HL-60 (cell line): ENCODE measurements around the gene TRIP4.
"Not testable (repeated sequence)": the region's sequence is repeated elsewhere in the genome, so short reads cannot be mapped to it uniquely, and the experiment has no call there.

Experiments used
- DNase-seq, 2 experiments: peaks; one replicate each; pipeline ENCODE4 v3.0.0-alpha.2; 2010 to 2020; ENCODE audit warnings: low read depth in 1 of 2, low spot score in 1 of 2
- H3K27ac ChIP-seq: fragments of 250-450 bp; sonication (Bioruptor Pico); replicated peaks from 2 replicates; pipeline ENCODE4 v1.5.1; 2020; ENCODE audit warnings: mild to moderate bottlenecking, moderate library complexity
- H3K27me3 ChIP-seq: fragments of 250-450 bp; sonication (Bioruptor Pico); 2 replicates; pipeline ENCODE4 v1.5.1; 2021; ENCODE audit warnings: mild to moderate bottlenecking, moderate library complexity; ENCODE audit not compliant: insufficient read depth, poor library complexity, severe bottlenecking
- H3K4me3 ChIP-seq: replicated peaks from 2 replicates; pipeline ENCODE4 v1.5.1; 2011; ENCODE audit warnings: mild to moderate bottlenecking, control low read depth, low read length; ENCODE audit not compliant: insufficient read depth
- GABPA ChIP-seq: IDR thresholded peaks from 2 replicates; pipeline ENCODE4 v1.6.1; 2012; ENCODE audit warnings: low read depth
- POLR2AphosphoS5 ChIP-seq: IDR thresholded peaks from 2 replicates; pipeline ENCODE4 v1.6.1; 2012; ENCODE audit warnings: low read depth
- SPI1 ChIP-seq: IDR thresholded peaks from 2 replicates; pipeline ENCODE4 v1.6.1; 2012; ENCODE audit warnings: low read depth, mild to moderate bottlenecking, borderline replicate concordance
- TF ChIP-seq, protein P1 (sequence below): IDR thresholded peaks from 2 replicates; pipeline ENCODE4 v1.6.1; 2012; ENCODE audit warnings: low read depth; ENCODE audit not compliant: insufficient replicate concordance
- TF ChIP-seq, protein P2 (sequence below): IDR thresholded peaks from one replicate; pipeline ENCODE4 v1.5.1; 2011; ENCODE audit warnings: low read length, control low read depth, inconsistent platforms; ENCODE audit not compliant: insufficient read depth

TRIP4 gene

DNA sequence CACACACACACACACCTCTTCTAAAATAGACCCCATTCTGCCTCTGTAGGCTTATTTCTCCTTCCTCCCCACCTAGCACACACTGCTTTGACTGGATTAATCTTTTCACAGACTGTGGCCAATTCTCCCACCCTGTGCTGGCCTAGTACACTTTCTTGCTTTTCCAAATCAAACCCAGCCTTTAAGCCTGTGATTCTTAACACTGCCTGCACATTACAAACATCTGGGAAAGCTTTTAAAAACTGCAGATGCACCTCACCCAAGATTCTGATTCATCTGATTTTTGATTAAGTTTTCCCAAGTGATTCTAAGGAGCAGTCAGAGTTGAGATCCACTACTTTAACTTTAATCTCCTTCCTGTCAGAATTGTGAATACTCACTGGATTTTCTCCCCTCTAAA lies 44.4 kb upstream of the TRIP4 start:
- Histone ChIP-seq H3K27me3 (no peaks in the 10 kb centered on the region), H3K27ac (no peak overlapping the region), H3K4me3 (no peak overlapping the region)
- no peak for TF ChIP-seq POLR2AphosphoS5
- TF ChIP-seq GABPA: no peak
- no peak for DNase-seq

DNA sequence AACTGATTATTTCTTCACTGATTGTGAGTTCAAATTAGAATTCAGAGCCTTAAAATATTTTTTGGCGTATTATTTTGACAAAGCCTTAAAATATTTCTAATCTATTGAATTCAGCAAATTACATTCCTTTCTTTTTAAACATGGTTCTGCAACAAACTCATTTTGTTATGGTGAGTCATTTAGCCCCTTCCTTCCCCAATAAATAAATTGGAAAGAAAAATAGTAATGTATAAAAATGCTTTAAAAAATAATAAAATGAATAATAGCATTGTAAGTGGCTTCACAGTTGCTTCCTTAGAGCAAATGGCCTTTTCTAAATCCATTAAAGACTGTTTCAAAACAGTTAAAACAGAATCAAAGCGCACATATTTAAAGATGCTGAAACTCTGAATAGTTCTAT lies 43.8 kb upstream of the TRIP4 start:
- DNase-seq: no peak
- H3K27ac ChIP-seq: no peak overlapping the region
- H3K27me3 ChIP-seq: no peaks in the 10 kb centered on the region
- H3K4me3 ChIP-seq: no peak overlapping the region
- TF ChIP-seq POLR2AphosphoS5 (no peak), GABPA (no peak), SPI1 (no peak)
- TF ChIP-seq, protein P1, sequence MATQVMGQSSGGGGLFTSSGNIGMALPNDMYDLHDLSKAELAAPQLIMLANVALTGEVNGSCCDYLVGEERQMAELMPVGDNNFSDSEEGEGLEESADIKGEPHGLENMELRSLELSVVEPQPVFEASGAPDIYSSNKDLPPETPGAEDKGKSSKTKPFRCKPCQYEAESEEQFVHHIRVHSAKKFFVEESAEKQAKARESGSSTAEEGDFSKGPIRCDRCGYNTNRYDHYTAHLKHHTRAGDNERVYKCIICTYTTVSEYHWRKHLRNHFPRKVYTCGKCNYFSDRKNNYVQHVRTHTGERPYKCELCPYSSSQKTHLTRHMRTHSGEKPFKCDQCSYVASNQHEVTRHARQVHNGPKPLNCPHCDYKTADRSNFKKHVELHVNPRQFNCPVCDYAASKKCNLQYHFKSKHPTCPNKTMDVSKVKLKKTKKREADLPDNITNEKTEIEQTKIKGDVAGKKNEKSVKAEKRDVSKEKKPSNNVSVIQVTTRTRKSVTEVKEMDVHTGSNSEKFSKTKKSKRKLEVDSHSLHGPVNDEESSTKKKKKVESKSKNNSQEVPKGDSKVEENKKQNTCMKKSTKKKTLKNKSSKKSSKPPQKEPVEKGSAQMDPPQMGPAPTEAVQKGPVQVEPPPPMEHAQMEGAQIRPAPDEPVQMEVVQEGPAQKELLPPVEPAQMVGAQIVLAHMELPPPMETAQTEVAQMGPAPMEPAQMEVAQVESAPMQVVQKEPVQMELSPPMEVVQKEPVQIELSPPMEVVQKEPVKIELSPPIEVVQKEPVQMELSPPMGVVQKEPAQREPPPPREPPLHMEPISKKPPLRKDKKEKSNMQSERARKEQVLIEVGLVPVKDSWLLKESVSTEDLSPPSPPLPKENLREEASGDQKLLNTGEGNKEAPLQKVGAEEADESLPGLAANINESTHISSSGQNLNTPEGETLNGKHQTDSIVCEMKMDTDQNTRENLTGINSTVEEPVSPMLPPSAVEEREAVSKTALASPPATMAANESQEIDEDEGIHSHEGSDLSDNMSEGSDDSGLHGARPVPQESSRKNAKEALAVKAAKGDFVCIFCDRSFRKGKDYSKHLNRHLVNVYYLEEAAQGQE: no peak
- TF ChIP-seq, protein P2, sequence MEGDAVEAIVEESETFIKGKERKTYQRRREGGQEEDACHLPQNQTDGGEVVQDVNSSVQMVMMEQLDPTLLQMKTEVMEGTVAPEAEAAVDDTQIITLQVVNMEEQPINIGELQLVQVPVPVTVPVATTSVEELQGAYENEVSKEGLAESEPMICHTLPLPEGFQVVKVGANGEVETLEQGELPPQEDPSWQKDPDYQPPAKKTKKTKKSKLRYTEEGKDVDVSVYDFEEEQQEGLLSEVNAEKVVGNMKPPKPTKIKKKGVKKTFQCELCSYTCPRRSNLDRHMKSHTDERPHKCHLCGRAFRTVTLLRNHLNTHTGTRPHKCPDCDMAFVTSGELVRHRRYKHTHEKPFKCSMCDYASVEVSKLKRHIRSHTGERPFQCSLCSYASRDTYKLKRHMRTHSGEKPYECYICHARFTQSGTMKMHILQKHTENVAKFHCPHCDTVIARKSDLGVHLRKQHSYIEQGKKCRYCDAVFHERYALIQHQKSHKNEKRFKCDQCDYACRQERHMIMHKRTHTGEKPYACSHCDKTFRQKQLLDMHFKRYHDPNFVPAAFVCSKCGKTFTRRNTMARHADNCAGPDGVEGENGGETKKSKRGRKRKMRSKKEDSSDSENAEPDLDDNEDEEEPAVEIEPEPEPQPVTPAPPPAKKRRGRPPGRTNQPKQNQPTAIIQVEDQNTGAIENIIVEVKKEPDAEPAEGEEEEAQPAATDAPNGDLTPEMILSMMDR: no peak

DNA sequence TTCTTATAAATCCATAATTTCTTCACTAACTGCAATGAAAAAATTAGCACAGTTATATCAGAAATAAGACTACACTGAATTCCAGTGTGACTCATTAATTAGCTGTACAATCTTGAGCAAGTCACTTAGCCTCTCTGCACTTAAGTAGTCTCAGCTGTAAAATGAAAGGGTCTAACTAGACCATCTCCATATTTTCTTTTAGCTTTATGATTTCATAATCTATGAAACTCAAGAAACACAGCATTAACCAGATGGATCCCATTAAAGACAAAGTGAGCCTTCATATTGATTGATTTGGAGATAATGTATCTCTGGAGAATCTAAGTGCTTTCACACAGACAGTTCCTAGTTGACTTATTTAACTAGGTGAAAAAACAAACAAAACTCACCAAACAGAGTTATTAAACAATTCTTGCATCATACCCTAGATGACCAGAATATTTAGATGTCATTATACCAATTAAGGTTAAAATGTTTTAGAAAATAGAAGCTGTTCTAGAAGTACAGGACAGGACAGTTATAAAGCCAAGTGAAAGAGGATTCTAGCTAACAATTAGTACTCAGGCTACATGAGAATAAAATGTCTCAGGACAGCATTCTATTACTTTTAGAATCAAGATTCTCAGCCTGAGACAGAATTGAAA lies 42.9 kb upstream of the TRIP4 start:
- H3K27ac ChIP-seq: 0 out of 2 replicates have a peak overlapping the region, but pooled peaks have one; percentile 6
- no peak for DNase-seq
- TF ChIP-seq GABPA: no peak
- TF ChIP-seq, protein P1: no peak
- TF ChIP-seq SPI1: no peak
- TF ChIP-seq POLR2AphosphoS5: no peak
- TF ChIP-seq, protein P2: no peak
- H3K4me3 ChIP-seq: no peak overlapping the region
- H3K27me3 ChIP-seq: no peaks in the 10 kb centered on the region

DNA sequence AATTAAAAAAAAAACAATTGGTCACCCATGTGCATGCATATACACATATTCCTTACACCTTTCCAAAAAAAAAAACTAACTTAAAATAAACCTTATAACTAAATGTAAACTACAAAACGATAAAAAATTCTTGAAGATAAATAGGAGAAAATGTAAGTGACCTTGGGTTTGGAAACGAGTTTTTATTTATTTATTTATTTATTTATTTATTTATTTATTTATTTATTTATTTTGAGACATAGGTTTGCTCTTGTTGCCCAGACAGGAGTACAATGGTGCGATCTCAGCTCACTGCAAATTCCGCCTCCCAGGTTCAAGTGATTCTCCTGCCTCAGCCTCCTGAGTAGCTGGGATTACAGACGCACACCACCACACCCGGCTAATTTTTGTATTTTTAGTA lies 41.4 kb upstream of the TRIP4 start:
- H3K27me3 ChIP-seq, H3K27ac ChIP-seq, H3K4me3 ChIP-seq, DNase-seq: not testable (repeated sequence)

DNA sequence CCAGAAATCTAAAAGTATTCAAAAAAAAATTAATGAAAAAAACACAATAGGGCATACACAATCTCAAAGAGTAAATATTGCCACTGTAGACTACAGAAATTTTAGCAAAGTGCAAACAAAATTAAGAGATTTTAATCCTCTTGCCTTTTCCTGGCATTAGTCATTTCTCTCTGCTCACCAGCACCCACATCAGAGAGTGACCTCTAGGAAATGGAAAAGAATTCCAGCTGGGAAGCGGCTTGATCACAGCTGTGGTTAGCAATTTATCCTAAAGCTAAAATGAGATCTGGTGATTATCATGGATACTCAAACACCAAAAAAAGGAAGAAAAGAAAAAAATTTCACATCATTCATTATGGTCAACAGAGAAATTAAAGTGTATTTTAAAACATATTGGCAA lies 39.2 kb upstream of the TRIP4 start:
- no peak overlapping the region for H3K27ac ChIP-seq
- no peak for DNase-seq
- H3K4me3 ChIP-seq: no peak overlapping the region
- TF ChIP-seq, protein P2: no peak
- TF ChIP-seq SPI1: no peak
- TF ChIP-seq, protein P1: no peak
- TF ChIP-seq POLR2AphosphoS5: no peak
- no peak for TF ChIP-seq GABPA
- H3K27me3 ChIP-seq: no peaks in the 10 kb centered on the region
